GM23338 (cell line): Measurements from ENCODE around the gene GLG1.

Experiments
- EZH2 ChIP-seq: fragments of 200-600 bp; sonication (generic); IDR thresholded peaks from one replicate; pipeline ENCODE4 v1.8.0; 2017; ENCODE audit warnings: antibody characterized with exemption, mild to moderate bottlenecking, low read depth; ENCODE audit not compliant: unreplicated experiment
- EZH2phosphoT487 ChIP-seq: fragments of 200-600 bp; sonication (generic); IDR thresholded peaks from one replicate; pipeline ENCODE4 v1.8.1; 2018; ENCODE audit warnings: antibody characterized with exemption; ENCODE audit not compliant: unreplicated experiment
- POLR2AphosphoS5 ChIP-seq: IDR thresholded peaks from 2 replicates; pipeline ENCODE4 v1.6.1; 2016; ENCODE audit warnings: antibody characterized with exemption, low read depth
- TF ChIP-seq, protein P1 (sequence below), 2 experiments: fragments of 200-600 bp in 1 of 2; sonication (generic) in 1 of 2; conservative IDR thresholded peaks; 2 replicates each; pipeline versions ENCODE4 v1.5.1 to v1.6.1; 2016 to 2017; ENCODE audit warnings: antibody characterized with exemption in 2 of 2, low read depth in 2 of 2, mild to moderate bottlenecking in 2 of 2, moderate library complexity in 1 of 2
- TF ChIP-seq, protein P2 (sequence below): IDR thresholded peaks from one replicate; pipeline ENCODE4 v1.6.1; 2018; ENCODE audit warnings: antibody characterized with exemption; ENCODE audit not compliant: unreplicated experiment

DNA sequence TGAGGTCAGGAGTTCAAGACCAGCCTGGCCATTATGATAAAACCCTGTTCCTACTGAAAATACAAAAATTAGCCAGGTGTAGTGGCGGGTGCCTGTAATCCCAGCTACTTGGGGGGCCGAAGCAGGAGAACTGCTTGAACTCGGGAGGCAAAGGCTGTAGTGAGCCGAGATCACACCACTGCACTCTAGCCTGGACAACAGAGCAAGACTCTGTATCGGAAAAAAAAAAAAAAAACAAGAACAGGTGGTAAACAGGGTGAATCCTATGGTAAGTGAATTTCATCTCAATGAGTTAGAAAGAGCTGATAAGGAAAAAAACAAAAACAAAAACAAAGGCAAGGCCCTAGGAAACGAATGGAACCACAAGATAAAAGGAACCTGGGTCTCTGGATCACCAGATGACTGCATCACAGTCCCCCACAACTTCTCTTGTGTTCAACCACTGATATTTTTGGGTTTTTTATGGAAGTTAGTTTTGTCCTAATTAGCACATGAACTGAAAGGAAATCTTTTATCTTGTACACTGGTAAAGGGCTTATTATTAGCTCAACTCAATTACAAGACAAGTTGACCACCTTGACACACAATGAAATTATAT lies 21.0 kb downstream of the GLG1 start:
- TF ChIP-seq, protein P1, sequence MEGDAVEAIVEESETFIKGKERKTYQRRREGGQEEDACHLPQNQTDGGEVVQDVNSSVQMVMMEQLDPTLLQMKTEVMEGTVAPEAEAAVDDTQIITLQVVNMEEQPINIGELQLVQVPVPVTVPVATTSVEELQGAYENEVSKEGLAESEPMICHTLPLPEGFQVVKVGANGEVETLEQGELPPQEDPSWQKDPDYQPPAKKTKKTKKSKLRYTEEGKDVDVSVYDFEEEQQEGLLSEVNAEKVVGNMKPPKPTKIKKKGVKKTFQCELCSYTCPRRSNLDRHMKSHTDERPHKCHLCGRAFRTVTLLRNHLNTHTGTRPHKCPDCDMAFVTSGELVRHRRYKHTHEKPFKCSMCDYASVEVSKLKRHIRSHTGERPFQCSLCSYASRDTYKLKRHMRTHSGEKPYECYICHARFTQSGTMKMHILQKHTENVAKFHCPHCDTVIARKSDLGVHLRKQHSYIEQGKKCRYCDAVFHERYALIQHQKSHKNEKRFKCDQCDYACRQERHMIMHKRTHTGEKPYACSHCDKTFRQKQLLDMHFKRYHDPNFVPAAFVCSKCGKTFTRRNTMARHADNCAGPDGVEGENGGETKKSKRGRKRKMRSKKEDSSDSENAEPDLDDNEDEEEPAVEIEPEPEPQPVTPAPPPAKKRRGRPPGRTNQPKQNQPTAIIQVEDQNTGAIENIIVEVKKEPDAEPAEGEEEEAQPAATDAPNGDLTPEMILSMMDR (conservative IDR thresholded peaks at IDR 0.05; ENCODE audit: low read depth in 2 of 2) = no peak
- TF ChIP-seq POLR2AphosphoS5 = no peak
- no peak for TF ChIP-seq EZH2phosphoT487
- TF ChIP-seq, protein P2, sequence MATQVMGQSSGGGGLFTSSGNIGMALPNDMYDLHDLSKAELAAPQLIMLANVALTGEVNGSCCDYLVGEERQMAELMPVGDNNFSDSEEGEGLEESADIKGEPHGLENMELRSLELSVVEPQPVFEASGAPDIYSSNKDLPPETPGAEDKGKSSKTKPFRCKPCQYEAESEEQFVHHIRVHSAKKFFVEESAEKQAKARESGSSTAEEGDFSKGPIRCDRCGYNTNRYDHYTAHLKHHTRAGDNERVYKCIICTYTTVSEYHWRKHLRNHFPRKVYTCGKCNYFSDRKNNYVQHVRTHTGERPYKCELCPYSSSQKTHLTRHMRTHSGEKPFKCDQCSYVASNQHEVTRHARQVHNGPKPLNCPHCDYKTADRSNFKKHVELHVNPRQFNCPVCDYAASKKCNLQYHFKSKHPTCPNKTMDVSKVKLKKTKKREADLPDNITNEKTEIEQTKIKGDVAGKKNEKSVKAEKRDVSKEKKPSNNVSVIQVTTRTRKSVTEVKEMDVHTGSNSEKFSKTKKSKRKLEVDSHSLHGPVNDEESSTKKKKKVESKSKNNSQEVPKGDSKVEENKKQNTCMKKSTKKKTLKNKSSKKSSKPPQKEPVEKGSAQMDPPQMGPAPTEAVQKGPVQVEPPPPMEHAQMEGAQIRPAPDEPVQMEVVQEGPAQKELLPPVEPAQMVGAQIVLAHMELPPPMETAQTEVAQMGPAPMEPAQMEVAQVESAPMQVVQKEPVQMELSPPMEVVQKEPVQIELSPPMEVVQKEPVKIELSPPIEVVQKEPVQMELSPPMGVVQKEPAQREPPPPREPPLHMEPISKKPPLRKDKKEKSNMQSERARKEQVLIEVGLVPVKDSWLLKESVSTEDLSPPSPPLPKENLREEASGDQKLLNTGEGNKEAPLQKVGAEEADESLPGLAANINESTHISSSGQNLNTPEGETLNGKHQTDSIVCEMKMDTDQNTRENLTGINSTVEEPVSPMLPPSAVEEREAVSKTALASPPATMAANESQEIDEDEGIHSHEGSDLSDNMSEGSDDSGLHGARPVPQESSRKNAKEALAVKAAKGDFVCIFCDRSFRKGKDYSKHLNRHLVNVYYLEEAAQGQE = no peak
- TF ChIP-seq EZH2 = no peak
